Heart right ventricle (tissue), 16 donors: Measurements from ENCODE around the gene CROCC2. TPM values are rescaled to one million over a fixed set of nuclear protein-coding genes. Genes with fewer than 3 reads are reported as not detected.

ENCODE experiments used
- ATAC-seq, 8 donors: fragments of 200-7000 bp; cut with Tn5 transposase; one replicate each; pipeline ENCODE4 v1.9.1; 2020; ENCODE audit warnings: mild to moderate bottlenecking in 8 of 8, moderate library complexity in 8 of 8, moderate number of reproducible peaks in 1 of 8
- DNase-seq, 2 donors: peaks; one replicate each; pipeline ENCODE4 v3.0.0-alpha.2; 2020
- H3K27ac ChIP-seq, 10 donors: fragments of 200-600 bp; sonication (generic) in 2 of 10; one replicate each; pipeline versions ENCODE4 v1.5.0 to v1.8.0; 2020 to 2022; ENCODE audit warnings: mild to moderate bottlenecking in 3 of 10
- H3K27me3 ChIP-seq, 7 donors: fragments of 200-600 bp; one replicate each; pipeline ENCODE4 v1.8.0; 2021 to 2022; ENCODE audit warnings: mild to moderate bottlenecking in 2 of 7
- H3K36me3 ChIP-seq, 9 donors: fragments of 200-600 bp; sonication (generic) in 1 of 9; one replicate each; pipeline versions ENCODE4 v1.5.0 to v1.8.0; 2020 to 2022; ENCODE audit warnings: mild to moderate bottlenecking in 2 of 9
- H3K4me1 ChIP-seq, 9 donors: fragments of 200-600 bp; sonication (generic) in 1 of 9; one replicate each; pipeline versions ENCODE4 v1.5.0 to v1.8.0; 2020 to 2022; ENCODE audit warnings: mild to moderate bottlenecking in 4 of 9
- H3K4me3 ChIP-seq, 10 donors: fragments of 200-600 bp; sonication (generic) in 2 of 10; one replicate each; pipeline versions ENCODE4 v1.5.0 to v1.8.0; 2020 to 2022; ENCODE audit warnings: mild to moderate bottlenecking in 7 of 10, moderate library complexity in 2 of 10
- H3K9me3 ChIP-seq, 11 donors: fragments of 200-600 bp in 10 of 11; sonication (generic) in 2 of 11; one replicate each; pipeline versions ENCODE4 v1.5.0 to v1.8.0; 2013 to 2022; ENCODE audit warnings: mild to moderate bottlenecking in 2 of 11, control low read depth in 1 of 11, moderate library complexity in 1 of 11
- WGBS, 2 donors: extraction: QIAGEN DNeasy Blood & Tissue Kit; methylation state at CpG; one replicate each; pipeline ENCODE4 v1.1.7; 2013; ENCODE audit warnings: inconsistent platforms in 1 of 2; 5-methylcytosine and 5-hydroxymethylcytosine counted together
- intact Hi-C, 10 donors: fragments of 100-400 bp; cut with DNase I; formaldehyde crosslinking; loops; one replicate each; pipeline versions ENCODE4 v1.11.1 to v1.14.2; 2022
- polyA plus RNA-seq, 2 donors: library from polyadenylated mRNA; stranded (reverse); fragments of 200-250 nt; gene quantifications; one replicate each; pipeline ENCODE4 v1.2.3, GENCODE V29; 2013
- total RNA-seq, 10 donors: library from RNA; stranded (reverse); fragmentation: NEBNext Ultra II Directional in 3 of 10; extraction: Animal tissue kit (Norgen Biotek cat#: 25700) in 3 of 10; gene quantifications; one replicate each; pipeline versions ENCODE4 v1.2.1 to v1.2.4, GENCODE V29; 2021 to 2023
- TF ChIP-seq, protein P1 (sequence below), 9 donors: fragments of 200-600 bp; sonication (generic) in 2 of 9; IDR thresholded peaks; one replicate each; pipeline versions ENCODE4 v1.5.0 to v1.8.0; 2021 to 2022; ENCODE audit warnings: antibody characterized with exemption in 9 of 9, mild to moderate bottlenecking in 5 of 9, moderate library complexity in 1 of 9
- donor health status: Arrhythmogenic right ventricular cardiomyopathy.
- donor health status: ischemic (EF 13 %, LVEDD 7.1; RV severe dilation, severe dysfunction).
- donor health status: healthy with polysubstance abuse.
- donor health status: DM: no; HTN: yes; CAD: no.
- donor health status: DM: no; HTN: no; CAD: no.
- donor health status: ischemic (EF 25% LVEDD 6.9; RV normal size, moderate dysfunction).
- donor health status: ischemic (EF 25% LVEDD 5.7; RV mildly dilated, moderate dysfunction).
- donor health status: healthy.
- donor health status: DM: yes; HTN: yes; CAD: no.
- donor health status: Ischemic cardiomyopathy.
- donor health status: ischemic (EF 35%, LVEDD 5.7; RV mildly dilated, moderate dysfunction).
- donor health status: nonischemic (EF 11% LVEDD 7.7; RV severe dilation, severe dysfunction).
- donor health status: DM: yes; HTN: yes; CAD: no.
- donor health status: PGD.
- donor health status: ischemic (EF 29% LVEDD 5.4; RV normal size, mild dysfunction).
- donor health status: nonischemic (EF 23%, LVEDD 6.1; RV moderate dilation, normal function).

The CROCC2 gene
- total and polyA plus RNA-seq, 12 donors: 0.06 TPM; not detected in 11

DNA sequence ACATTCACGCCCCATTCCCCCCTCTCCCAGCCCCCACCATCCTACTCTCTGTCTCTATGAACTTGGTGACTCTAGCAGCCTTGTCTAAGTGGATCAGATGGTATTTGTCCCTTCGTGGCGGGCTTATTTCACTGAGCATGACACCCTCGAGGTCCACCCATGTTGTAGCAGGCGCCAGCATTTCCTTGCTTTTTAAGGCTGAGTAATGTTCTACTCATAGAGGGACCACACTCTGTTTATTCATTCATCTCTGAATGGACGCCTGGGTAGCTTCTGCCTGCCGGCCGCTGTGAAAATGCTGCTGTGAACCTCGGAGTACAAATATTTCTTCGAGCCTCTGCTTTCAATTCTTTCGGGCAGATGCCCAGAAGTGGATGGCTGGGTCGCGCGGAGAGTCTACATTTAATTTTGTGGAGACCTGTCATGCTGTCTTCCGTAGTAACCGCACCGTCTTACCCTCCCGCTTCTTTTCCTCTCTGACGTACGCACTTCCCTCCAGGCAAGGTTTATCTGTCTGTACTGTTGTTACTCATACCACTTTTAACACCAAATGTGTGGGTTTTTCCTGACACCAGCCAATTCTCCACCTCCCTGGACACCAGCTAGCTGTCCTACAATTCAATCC lies 5.6 kb downstream of the CROCC2 start:
- Histone ChIP-seq H3K4me1 (peaks cover 18 to 39% (median 30%) of the 10 kb centered on the region in 9 donors), H3K27ac (peak overlapping the region in 1 of 10 donors; percentile 62), H3K36me3 (no peaks in the 10 kb centered on the region), H3K9me3 (no peaks in the 10 kb centered on the region), H3K27me3 (peaks cover 0 to 54% (median 20%) of the 10 kb centered on the region in 7 donors), H3K4me3 (no peak overlapping the region)
- DNase-seq: no peak
- no peak for ATAC-seq
- 73 to 75% methylated on average over 20 of the region's 20 CpGs for WGBS, 2 donors
- intact Hi-C loops: loop anchor here in 4 of 10 donors (5.0 to 10.0 kb wide), 5 partner anchors 76 to 636 kb away; partner anchors contain the start of genes MTERF4 (in 1 of the 4) and SNED1 (in 1 of the 4)
- TF ChIP-seq, protein P1, sequence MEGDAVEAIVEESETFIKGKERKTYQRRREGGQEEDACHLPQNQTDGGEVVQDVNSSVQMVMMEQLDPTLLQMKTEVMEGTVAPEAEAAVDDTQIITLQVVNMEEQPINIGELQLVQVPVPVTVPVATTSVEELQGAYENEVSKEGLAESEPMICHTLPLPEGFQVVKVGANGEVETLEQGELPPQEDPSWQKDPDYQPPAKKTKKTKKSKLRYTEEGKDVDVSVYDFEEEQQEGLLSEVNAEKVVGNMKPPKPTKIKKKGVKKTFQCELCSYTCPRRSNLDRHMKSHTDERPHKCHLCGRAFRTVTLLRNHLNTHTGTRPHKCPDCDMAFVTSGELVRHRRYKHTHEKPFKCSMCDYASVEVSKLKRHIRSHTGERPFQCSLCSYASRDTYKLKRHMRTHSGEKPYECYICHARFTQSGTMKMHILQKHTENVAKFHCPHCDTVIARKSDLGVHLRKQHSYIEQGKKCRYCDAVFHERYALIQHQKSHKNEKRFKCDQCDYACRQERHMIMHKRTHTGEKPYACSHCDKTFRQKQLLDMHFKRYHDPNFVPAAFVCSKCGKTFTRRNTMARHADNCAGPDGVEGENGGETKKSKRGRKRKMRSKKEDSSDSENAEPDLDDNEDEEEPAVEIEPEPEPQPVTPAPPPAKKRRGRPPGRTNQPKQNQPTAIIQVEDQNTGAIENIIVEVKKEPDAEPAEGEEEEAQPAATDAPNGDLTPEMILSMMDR (IDR thresholded peaks at IDR 0.05): no peak

DNA sequence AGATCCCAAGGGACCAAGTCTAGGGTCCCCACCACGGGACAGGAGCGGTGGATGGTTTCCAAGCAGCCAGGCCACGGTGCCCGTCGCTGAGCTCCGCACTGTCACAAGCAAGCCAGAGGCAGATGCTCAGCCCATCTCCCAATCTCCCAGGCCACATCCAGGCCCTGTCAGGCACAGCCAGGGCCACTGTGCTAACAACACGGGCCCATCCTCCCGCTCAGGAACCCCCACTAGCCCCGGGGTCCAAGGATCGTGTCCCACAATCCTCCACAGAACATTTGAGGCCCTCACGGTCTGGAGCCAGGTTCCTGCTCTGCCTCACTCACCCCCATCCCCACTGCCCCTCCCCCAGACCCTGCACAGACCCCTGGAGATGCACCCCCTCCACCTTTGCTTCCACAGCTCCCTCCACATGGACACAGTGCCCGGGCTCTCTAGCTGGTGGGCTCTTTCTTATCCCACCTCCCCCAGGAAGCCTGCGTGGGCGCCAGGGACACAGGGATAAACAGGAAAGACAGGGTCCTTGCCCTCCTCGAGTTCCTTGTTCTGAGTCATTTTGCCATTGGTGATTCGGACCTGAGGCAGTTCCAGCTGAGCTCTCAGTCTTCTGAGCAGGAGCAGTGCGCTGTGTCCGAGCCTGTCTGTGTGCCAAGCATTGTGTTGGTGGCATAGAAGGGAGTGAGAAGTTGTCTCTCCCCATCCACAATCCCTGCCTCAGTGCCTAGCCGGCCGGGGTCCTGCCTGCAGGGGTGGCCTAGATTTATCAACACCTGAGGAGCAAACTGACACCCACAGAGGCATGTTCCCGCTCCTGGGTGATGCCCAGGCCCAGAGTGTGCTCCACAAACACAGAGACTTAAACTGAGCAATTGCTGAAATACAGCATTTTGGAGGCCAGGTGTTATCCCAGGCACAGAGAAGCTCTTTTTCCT lies 7.0 kb downstream of the CROCC2 start:
- ATAC-seq (no peak), DNase-seq (no peak)
- Histone ChIP-seq H3K27me3 (peaks cover 0 to 53% (median 24%) of the 10 kb centered on the region in 7 donors), H3K27ac (peak overlapping the region in 8 of 10 donors; percentile 19 to 76 (median 48)), H3K4me3 (no peak overlapping the region), H3K9me3 (no peaks in the 10 kb centered on the region), H3K36me3 (no peaks in the 10 kb centered on the region), H3K4me1 (peaks cover 20 to 44% (median 34%) of the 10 kb centered on the region in 9 donors)
- intact Hi-C loops: loop anchor here in 4 of 10 donors (5.0 to 10.0 kb wide), 5 partner anchors 74 to 634 kb away; partner anchors contain the start of genes MTERF4 (in 1 of the 4) and SNED1 (in 1 of the 4)
- 76 to 79% methylated on average over 21 of the region's 21 CpGs for WGBS, 2 donors
- TF ChIP-seq, protein P1 (IDR thresholded peaks at IDR 0.05): no peak

DNA sequence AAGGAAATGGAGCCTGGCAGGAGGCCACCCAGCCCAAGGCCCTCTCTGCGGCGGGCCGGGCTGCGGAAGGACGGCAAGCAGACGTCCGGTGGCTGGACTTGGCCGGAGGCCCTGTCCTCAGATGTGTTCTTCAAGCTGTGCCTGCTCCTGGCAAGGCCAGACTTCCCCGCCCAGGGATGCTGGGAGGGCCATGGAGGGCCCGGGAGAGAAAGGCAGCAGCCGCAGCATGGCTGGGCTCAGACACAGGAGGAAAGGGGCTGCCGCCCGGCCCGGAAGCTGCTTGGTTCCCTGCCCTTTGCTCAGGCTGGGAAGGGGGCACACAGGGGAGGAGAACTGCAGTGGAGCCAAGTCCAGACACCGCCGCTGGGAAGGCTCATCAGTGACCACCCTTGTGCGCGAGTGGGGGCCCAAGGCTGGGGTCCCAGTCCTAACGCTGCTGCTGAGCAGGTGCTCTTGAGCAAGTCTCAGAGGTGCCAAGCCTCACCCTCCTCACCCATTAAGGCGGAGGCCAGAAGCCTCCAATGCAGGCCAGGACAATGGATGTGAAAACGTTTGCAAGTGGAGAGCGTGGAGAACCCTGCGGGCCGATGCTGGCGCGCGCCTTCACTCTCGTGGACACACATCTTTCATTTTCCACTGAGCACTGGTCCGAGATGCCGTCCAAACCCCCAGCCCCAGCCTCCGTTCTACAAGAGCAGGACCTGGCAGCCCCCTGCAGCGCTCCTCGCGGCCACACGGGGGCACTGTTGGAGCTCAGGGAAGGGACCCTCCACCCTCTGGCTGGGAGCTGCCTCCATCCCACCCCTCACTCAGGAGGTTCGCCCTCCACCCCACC lies 7.9 kb downstream of the CROCC2 start:
- Histone ChIP-seq H3K4me1 (peaks cover 20 to 44% (median 34%) of the 10 kb centered on the region in 9 donors), H3K36me3 (no peaks in the 10 kb centered on the region), H3K27me3 (peaks cover 0 to 53% (median 24%) of the 10 kb centered on the region in 7 donors), H3K27ac (peak overlapping the region in 8 of 10 donors; percentile 29 to 76 (median 56)), H3K9me3 (no peaks in the 10 kb centered on the region), H3K4me3 (no peak overlapping the region)
- ATAC-seq (peak; percentile 66 to 90 (median 82)), DNase-seq (peak; percentile 71 to 82)
- intact Hi-C loops: loop anchor here in 4 of 10 donors (5.0 to 10.0 kb wide), 5 partner anchors 73 to 633 kb away; partner anchors contain the start of genes MTERF4 (in 1 of the 4) and SNED1 (in 1 of the 4)
- WGBS, 2 donors: 26 to 27% methylated on average over 36 of the region's 36 CpGs
- TF ChIP-seq, protein P1 (IDR thresholded peaks at IDR 0.05): peak; percentile 78 to 96 (median 91)
